ENCODE measurements around the gene CEP162. TPM values are rescaled to one million over a fixed set of nuclear protein-coding genes. Genes with fewer than 3 reads are reported as not detected.
A peak's percentile ranks its signal among the peaks of the same experiment; 100 is the strongest.

The CEP162 gene
- total RNA-seq, 1 experiment from 2014 or later = 12.1 TPM

DNA sequence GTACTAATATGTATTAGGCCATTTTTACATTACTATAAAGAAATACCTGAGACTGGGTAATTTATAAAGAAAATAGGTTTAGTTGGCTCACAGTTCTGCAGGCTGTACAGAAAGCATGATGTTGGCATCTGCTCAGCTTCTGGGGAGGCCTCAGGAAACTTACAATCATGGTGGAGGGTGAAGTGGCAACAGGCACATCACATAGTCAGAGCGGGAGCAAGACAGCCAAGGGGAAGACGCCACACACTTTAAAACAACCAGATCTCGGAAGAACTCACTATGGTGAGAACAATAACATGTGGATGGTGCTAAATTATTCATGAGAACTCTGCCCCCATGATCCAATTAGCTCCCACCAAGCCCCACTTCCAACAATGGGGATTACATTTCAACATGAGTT is 41.3 kb upstream of the CEP162 start:
- intact Hi-C loops (cut with micrococcal nuclease; ENCODE audit: unreplicated experiment) = no loop called here
- no peak overlapping the region for H3K4me3 ChIP-seq (ENCODE audit: low read depth, low read length, poor library complexity, severe bottlenecking)
- no peaks in the 10 kb centered on the region for H3K4me1 ChIP-seq (ENCODE audit: insufficient read depth, low read length, poor library complexity, severe bottlenecking)
- H3K9me3 ChIP-seq (ENCODE audit: low read depth, low read length, poor library complexity, severe bottlenecking) = no peaks in the 10 kb centered on the region
- ChIA-PET POLR2A (ENCODE audit: low non-redundant PET) (no interaction called here), CTCF (no interaction called here)
- H3K27ac ChIP-seq (ENCODE audit: low read depth, low read length, poor library complexity, severe bottlenecking) = no peak overlapping the region
- BruUV-seq (replicated peaks) = no TSS peak
- no peaks in the 10 kb centered on the region for H3K36me3 ChIP-seq (ENCODE audit: insufficient read depth, low read length, poor library complexity, severe bottlenecking)
- H3K27me3 ChIP-seq (replicated peaks; ENCODE audit: insufficient read depth, low read depth, low read length, poor library complexity) = peaks cover 15% of the 10 kb centered on the region
- DNase-seq (ENCODE audit: low spot score) = peak; percentile 3
- TF ChIP-seq, protein P1, sequence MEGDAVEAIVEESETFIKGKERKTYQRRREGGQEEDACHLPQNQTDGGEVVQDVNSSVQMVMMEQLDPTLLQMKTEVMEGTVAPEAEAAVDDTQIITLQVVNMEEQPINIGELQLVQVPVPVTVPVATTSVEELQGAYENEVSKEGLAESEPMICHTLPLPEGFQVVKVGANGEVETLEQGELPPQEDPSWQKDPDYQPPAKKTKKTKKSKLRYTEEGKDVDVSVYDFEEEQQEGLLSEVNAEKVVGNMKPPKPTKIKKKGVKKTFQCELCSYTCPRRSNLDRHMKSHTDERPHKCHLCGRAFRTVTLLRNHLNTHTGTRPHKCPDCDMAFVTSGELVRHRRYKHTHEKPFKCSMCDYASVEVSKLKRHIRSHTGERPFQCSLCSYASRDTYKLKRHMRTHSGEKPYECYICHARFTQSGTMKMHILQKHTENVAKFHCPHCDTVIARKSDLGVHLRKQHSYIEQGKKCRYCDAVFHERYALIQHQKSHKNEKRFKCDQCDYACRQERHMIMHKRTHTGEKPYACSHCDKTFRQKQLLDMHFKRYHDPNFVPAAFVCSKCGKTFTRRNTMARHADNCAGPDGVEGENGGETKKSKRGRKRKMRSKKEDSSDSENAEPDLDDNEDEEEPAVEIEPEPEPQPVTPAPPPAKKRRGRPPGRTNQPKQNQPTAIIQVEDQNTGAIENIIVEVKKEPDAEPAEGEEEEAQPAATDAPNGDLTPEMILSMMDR (conservative IDR thresholded peaks at IDR 0.05; ENCODE audit: low read depth, low read length) = no peak
- no peak for TF ChIP-seq EZH2 (IDR thresholded peaks at IDR 0.05; ENCODE audit: borderline replicate concordance, low read depth, low read length, poor library complexity, severe bottlenecking)

DNA sequence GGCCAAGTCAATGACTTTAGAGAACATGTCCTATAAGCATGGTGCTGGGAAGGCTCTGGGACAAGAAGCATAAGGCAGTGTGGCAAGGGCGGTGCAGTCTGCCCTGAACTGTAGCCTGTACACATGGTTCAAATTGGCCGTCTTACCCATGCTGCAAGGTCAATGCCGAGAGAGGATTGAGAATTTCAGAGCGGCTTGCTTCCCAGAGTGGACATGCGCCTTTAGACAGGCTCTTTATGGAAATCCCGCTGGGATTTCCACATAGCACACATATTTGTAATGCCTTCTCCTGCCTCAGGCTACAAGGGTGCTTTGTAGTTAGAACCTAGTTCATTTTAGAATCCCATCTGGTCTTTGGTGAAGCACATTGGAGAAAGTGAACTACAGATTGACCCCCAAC is 36.1 kb upstream of the CEP162 start:
- ChIA-PET CTCF (no interaction called here), POLR2A (ENCODE audit: low non-redundant PET) (no interaction called here)
- H3K4me1 ChIP-seq (ENCODE audit: insufficient read depth, low read length, poor library complexity, severe bottlenecking) = no peaks in the 10 kb centered on the region
- BruUV-seq (replicated peaks) = no TSS peak
- no peak for DNase-seq (ENCODE audit: low spot score)
- H3K27me3 ChIP-seq (replicated peaks; ENCODE audit: insufficient read depth, low read depth, low read length, poor library complexity) = peaks cover 23% of the 10 kb centered on the region
- no peak for TF ChIP-seq EZH2 (IDR thresholded peaks at IDR 0.05; ENCODE audit: borderline replicate concordance, low read depth, low read length, poor library complexity, severe bottlenecking)
- TF ChIP-seq, protein P1 (conservative IDR thresholded peaks at IDR 0.05; ENCODE audit: low read depth, low read length) = no peak
- intact Hi-C loops (cut with micrococcal nuclease; ENCODE audit: unreplicated experiment) = no loop called here
- no peaks in the 10 kb centered on the region for H3K9me3 ChIP-seq (ENCODE audit: low read depth, low read length, poor library complexity, severe bottlenecking)
- no peaks in the 10 kb centered on the region for H3K36me3 ChIP-seq (ENCODE audit: insufficient read depth, low read length, poor library complexity, severe bottlenecking)
- no peak overlapping the region for H3K4me3 ChIP-seq (ENCODE audit: low read depth, low read length, poor library complexity, severe bottlenecking)
- no peak overlapping the region for H3K27ac ChIP-seq (ENCODE audit: low read depth, low read length, poor library complexity, severe bottlenecking)

DNA sequence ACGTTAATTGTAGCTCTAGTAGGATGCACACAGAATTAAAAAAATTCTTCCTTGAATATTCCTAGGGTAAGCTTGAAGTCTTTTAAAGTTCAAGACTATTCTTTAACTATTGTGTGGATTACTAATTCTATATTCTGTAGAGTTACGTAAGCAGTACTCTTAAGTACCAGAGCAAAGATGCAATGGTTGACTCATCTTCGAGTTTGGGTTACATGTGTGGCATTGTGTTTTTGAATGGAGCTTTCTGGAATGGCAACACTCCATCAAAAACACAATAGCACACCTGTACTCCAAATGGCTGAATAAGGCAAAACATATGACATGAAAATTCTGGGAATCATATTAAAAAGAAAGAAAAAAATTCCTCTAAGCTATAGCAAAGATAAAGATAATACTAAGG is 33.5 kb upstream of the CEP162 start:
- ChIA-PET POLR2A (ENCODE audit: low non-redundant PET) (no interaction called here), CTCF (no interaction called here)
- H3K4me1 ChIP-seq (ENCODE audit: insufficient read depth, low read length, poor library complexity, severe bottlenecking) = no peaks in the 10 kb centered on the region

More for the DNA sequence above, 33.5 kb upstream of the CEP162 start:
- DNase-seq (ENCODE audit: low spot score) = no peak
- Histone ChIP-seq H3K36me3 (ENCODE audit: insufficient read depth, low read length, poor library complexity, severe bottlenecking) (no peaks in the 10 kb centered on the region), H3K4me3 (ENCODE audit: low read depth, low read length, poor library complexity, severe bottlenecking) (no peak overlapping the region), H3K27me3 (replicated peaks; ENCODE audit: insufficient read depth, low read depth, low read length, poor library complexity) (peaks cover 26% of the 10 kb centered on the region), H3K9me3 (ENCODE audit: low read depth, low read length, poor library complexity, severe bottlenecking) (no peaks in the 10 kb centered on the region), H3K27ac (ENCODE audit: low read depth, low read length, poor library complexity, severe bottlenecking) (no peak overlapping the region)
- intact Hi-C loops (cut with micrococcal nuclease; ENCODE audit: unreplicated experiment) = no loop called here
- TF ChIP-seq, protein P1 (conservative IDR thresholded peaks at IDR 0.05; ENCODE audit: low read depth, low read length) = no peak
- no peak for TF ChIP-seq EZH2 (IDR thresholded peaks at IDR 0.05; ENCODE audit: borderline replicate concordance, low read depth, low read length, poor library complexity, severe bottlenecking)
- BruUV-seq (replicated peaks) = no TSS peak

All from A673 (cell line).